ENCODE measurements around the gene GRIN3B.

GRIN3B gene

DNA sequence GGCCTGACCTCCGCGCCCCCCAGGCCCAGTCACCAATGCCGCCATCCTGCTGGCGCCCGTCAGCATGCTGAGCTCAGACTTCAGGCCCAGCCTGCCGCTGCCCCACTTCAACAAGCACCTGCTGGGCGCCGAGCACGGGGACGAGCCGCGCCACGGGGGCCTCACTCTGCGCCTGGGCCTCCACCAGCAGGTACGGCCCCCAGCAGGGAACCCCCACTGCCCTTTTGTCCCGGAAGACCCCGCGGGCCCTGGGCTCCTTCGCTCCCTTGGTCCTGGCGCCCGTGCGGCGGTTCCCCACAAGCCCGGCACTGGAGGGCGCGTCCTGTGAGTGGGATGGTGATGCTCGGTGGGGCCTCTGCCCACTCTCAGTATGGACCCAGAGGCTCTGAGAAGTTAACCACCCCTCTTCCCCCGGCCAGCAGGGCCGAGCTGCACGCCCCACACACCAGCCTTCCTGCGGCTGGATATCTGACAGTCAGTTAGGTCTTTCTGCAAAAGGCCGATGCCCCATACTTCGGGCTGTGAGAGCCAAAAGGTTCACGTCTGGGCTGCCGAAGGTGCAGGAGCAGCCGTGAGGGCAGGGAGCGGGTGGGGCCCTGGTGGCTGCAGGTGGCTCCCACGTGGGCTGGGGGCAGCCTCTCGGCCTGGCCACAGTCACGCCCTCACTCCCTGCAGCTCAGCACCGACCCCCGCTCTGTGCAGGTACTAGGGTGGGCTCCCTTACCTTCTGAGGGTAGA lies 8.1 kb upstream of the GRIN3B start:
- DNase-seq (ENCODE audit: low read depth in 2 of 2), result no peak
- TF ChIP-seq, protein P1, sequence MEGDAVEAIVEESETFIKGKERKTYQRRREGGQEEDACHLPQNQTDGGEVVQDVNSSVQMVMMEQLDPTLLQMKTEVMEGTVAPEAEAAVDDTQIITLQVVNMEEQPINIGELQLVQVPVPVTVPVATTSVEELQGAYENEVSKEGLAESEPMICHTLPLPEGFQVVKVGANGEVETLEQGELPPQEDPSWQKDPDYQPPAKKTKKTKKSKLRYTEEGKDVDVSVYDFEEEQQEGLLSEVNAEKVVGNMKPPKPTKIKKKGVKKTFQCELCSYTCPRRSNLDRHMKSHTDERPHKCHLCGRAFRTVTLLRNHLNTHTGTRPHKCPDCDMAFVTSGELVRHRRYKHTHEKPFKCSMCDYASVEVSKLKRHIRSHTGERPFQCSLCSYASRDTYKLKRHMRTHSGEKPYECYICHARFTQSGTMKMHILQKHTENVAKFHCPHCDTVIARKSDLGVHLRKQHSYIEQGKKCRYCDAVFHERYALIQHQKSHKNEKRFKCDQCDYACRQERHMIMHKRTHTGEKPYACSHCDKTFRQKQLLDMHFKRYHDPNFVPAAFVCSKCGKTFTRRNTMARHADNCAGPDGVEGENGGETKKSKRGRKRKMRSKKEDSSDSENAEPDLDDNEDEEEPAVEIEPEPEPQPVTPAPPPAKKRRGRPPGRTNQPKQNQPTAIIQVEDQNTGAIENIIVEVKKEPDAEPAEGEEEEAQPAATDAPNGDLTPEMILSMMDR (IDR thresholded peaks at IDR 0.05; ENCODE audit: low read depth, low read length), result no peak
- H3K4me3 ChIP-seq (replicated peaks in 1 of 2; ENCODE audit: low read depth in 2 of 2, low read length in 2 of 2), result no peak overlapping the region

DNA sequence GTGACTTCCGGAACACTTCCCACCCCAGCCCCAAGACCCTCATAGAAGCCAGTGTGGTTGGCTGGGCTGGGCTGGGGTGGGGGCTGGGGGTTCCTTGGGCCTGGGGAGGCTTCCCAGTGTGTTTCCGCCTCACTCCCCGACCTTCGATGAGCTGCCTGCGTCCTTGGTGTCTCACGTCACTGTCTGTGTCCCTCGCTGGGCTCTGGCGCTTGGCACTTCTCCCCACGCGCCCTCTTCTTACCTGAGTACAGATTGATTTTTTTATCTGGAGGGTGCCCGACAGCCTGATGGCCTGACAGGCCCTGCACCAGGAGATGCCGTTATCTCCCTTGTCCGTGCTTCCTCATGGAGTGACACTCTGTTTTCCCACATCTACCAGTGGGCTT lies 7.6 kb upstream of the GRIN3B start:
- H3K4me3 ChIP-seq (replicated peaks in 1 of 2; ENCODE audit: low read depth in 2 of 2, low read length in 2 of 2), result no peak overlapping the region
- TF ChIP-seq, protein P1 (IDR thresholded peaks at IDR 0.05; ENCODE audit: low read depth, low read length), result no peak
- no peak for DNase-seq (ENCODE audit: low read depth in 2 of 2)

DNA sequence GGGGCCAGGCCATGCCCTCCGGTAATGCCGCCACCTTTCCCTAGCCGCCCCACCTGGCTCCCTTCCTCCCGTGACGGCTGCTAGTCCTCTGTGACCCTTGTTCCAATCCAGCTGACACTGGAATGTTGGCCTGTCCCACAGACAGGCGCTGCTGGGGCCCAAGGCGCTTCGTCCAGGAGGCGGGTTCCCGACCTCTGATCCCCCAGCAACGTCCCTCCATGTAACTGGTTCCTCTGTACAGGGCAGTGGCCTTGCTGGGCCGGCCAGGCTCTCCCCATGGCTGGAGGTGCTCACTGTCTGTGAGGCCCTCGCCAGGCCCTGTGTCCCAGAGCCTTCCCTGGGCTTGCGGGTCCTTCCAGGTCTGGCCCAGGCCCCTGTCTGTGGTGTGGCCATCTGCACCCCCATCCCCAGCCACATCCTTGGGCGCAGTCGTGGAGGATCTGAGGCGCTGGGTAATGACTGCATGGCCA lies 6.8 kb upstream of the GRIN3B start:
- no peak for DNase-seq (ENCODE audit: low read depth in 2 of 2)
- H3K4me3 ChIP-seq (replicated peaks in 1 of 2; ENCODE audit: low read depth in 2 of 2, low read length in 2 of 2), result no peak overlapping the region
- TF ChIP-seq, protein P1 (IDR thresholded peaks at IDR 0.05; ENCODE audit: low read depth, low read length), result no peak

DNA sequence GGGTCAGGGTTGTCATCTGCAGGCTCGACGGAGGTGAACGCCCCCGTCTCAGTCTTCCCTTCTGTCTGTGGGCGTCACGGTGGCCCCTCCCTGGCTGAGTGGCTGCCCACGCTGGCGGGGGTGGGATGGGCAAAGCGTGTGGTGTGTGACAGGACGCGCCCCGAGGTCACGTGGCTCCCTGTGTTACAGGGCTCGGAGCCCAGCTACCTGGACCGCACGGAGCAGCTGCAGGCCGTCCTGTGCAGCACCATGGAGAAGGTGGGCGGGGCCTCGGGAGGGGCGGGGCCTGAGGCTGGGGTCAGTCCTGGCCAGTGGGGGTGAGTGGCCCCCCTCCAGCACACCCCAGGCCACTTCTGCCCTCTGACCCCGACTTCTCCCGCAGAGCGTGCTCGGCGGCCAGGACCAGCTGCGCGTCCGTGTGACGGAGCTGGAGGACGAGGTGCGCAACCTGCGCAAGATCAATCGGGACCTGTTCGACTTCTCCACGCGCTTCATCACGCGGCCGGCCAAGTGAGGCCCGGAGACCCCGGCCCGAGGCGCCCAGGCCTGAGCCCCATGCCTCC lies 6.3 kb upstream of the GRIN3B start:
- H3K4me3 ChIP-seq (replicated peaks in 1 of 2; ENCODE audit: low read depth in 2 of 2, low read length in 2 of 2), result no peak overlapping the region
- TF ChIP-seq, protein P1 (IDR thresholded peaks at IDR 0.05; ENCODE audit: low read depth, low read length), result no peak
- no peak for DNase-seq (ENCODE audit: low read depth in 2 of 2)

DNA sequence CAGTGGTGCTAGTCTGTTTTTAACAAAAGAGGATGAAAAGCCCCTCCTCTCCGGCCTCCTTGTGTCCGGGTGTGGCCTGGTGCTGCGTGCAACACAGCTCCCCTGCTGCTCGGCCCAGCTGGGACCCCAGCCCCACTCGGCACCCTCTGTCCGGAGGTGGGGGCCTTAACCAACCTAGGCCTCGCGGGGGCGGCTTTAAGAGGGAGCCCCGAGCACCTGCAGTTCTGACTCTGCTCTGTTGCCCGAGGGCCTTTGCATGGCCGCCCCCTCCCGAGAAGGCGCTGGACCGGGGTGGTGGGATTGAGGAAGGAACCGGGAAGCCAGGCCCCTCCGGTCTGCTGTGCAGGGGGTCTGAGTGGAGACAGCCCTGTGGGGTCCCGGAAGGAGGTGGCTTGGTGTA lies 5.7 kb upstream of the GRIN3B start:
- no peak for DNase-seq (ENCODE audit: low read depth in 2 of 2)
- H3K4me3 ChIP-seq (replicated peaks in 1 of 2; ENCODE audit: low read depth in 2 of 2, low read length in 2 of 2), result no peak overlapping the region
- TF ChIP-seq, protein P1 (IDR thresholded peaks at IDR 0.05; ENCODE audit: low read depth, low read length), result no peak

DNA sequence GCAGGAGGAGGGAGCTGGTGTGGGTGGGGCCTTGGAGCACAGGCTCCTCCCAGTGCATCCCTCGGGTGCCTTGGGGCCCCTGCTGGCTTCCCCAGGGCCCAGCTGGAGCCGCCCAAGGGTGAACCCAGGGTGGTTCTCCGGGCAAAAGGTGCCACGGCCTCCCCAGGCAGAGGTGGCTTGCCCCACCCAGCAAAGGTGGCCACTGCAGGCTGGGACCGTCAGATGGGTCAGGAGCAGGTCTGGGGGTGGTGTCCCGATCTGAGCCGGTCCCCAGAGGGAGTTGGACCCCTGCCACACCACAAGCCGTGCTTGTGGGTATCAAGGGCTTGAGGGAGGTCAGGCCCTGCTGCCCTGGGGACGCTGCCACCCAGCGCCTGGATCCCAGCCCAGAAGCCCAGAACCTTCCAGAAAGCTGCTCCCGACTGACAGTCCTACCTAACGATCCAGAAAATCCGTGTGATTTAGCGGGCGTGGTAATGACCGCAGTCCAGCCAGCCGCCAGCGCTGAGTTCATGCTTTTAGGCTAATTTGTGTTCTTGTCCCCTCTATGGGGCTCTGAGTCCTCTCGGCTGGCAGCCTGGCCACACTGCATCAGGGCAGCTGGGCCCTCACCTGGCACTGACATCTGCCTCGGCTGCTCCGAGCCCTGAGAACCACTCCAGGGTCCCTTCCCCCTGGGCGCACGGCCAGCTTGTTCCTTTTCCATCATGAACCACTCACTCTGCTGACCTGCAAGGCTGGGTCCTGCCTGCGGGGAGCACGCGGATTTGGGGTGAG lies 5.0 kb upstream of the GRIN3B start:
- H3K4me3 ChIP-seq (replicated peaks in 1 of 2; ENCODE audit: low read depth in 2 of 2, low read length in 2 of 2), result no peak overlapping the region
- TF ChIP-seq, protein P1 (IDR thresholded peaks at IDR 0.05; ENCODE audit: low read depth, low read length), result no peak
- no peak for DNase-seq (ENCODE audit: low read depth in 2 of 2)
